CD4-positive, alpha-beta T cell treated with Interleukin-15 for 1 hour (primary cell): ENCODE measurements around the gene OR10P1.
A peak's percentile ranks its signal among the peaks of the same experiment; 100 is the strongest.
"Not testable (repeated sequence)": the region's sequence is repeated elsewhere in the genome, so short reads cannot be mapped to it uniquely, and the experiment has no call there.

Experiments used
- DNase-seq: peaks from one replicate; pipeline ENCODE4 v3.0.0-alpha.2; 2020

The OR10P1 gene, protein sequence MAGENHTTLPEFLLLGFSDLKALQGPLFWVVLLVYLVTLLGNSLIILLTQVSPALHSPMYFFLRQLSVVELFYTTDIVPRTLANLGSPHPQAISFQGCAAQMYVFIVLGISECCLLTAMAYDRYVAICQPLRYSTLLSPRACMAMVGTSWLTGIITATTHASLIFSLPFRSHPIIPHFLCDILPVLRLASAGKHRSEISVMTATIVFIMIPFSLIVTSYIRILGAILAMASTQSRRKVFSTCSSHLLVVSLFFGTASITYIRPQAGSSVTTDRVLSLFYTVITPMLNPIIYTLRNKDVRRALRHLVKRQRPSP

DNA sequence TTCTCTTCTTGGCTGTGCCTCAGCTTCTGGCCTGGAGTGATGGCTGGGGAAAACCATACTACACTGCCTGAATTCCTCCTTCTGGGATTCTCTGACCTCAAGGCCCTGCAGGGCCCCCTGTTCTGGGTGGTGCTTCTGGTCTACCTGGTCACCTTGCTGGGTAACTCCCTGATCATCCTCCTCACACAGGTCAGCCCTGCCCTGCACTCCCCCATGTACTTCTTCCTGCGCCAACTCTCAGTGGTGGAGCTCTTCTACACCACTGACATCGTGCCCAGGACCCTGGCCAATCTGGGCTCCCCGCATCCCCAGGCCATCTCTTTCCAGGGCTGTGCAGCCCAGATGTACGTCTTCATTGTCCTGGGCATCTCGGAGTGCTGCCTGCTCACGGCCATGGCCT, at the start of gene OR10P1:
Gene OR10P1, plus strand, starts transcription at position 40 of the 400 bp plus-strand sequence. Its CDS starts 0 bp downstream, at position 40.
- DNase-seq, result no peak

DNA sequence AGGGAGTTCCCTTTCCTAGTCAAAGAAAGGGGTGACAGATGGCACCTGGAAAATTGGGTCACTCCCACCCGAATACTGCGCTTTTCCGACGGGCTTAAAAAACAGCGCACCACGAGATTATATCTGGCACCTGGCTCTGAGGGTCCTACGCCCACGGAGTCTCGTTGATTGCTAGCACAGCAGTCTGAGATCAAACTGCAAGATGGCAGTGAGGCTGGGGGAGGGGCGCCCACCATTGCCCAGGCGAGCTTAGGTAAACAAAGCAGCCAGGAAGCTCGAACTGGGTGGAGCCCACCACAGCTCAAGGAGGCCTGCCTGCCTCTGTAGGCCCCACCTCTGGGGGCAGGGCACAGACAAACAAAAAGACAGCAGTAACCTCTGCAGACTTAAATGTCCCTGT, 46.5 kb upstream of the OR10P1 start:
- DNase-seq, result not testable (repeated sequence)

DNA sequence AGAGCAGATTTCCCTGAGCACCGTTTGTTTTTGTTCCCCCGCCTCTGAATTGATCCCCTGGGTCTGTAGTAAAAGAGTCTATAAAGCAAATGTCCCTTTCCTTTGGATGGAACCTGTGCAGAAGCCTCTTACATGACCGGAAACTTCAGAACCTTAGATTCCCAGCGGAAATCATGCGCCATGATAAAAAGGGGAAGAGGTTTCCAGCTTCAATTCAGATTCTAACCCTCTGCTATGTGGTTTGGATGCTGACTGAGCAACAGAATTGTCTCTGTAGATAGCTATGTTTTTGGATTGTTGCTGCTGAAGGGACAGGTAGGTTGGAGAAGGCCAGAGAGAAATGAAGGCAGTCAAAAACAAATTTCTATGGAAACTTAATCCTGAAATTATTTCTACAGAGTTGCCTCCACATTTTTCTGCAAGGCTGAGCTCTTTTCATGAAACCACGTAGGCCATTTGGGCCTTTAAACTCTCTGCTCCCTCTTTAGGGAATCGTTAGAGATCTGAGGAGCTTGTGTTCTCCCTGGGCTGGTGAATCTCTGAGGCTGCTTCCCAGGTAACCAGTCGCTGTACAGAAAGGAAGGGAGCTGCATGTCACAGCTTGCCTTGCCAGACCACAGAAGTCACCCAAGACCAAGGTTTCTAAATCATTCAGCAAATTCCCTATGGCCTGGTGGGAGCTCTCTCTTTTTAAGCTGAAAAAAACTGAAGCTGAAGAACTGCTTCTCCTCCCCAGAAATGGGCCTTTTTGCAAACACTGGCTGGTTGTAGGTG, 28.7 kb upstream of the OR10P1 start:
- no peak for DNase-seq

DNA sequence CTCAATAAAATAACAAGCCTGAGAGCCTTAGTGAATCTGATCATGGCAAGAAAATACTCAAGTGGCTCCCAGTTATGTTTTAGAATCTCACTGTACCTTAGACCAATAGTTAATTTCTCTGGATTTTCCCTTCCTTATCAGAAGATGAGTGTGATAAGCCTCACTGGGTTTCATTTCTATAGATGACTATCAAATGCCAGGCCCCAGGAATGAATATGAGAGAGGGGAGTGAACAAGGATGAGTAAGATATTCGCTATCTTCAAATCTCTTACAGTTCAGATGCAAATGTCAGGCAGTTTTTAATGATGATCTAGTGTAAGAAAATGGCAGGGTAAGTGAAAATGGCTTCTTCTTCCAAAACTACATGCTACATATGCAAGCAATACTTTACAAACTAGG, 26.1 kb upstream of the OR10P1 start:
- no peak for DNase-seq

DNA sequence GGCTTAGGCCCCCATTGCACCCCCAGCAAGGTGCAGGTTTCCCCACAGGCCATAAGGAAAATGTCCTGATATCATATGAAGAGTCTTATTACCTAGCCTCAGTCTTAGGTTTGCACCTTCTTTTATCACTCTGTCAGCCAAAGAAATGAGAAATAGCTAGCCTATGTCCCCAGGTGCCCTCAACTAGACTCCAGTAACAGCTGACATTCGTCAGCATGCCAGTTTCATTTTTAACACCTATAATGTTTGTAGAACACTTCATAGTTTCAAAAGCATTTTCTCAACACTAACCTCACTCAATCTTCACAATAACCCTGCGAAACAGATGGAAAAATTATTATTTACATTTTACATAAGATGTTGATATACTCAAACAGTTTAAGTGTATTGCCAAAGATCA, 24.0 kb upstream of the OR10P1 start:
- no peak for DNase-seq

DNA sequence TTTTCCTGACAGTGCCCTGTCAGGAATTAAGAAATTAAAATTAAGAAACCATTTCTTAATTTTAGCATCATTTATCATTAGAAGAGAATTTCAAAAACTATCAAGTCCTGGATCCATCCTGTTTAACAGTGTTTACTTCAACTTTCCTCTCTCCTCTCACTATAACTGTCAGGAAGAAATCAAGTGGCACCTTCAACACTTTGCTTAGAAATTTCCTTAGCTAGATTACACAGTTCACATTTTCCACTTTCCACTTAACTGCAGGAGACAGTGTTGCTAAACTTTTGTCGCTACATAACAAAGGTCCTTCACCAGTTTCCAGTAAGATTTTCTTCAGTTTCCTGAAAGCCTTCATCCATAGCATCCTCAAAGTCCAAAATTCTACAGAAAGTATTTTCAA, 21.9 kb upstream of the OR10P1 start:
- no peak for DNase-seq

DNA sequence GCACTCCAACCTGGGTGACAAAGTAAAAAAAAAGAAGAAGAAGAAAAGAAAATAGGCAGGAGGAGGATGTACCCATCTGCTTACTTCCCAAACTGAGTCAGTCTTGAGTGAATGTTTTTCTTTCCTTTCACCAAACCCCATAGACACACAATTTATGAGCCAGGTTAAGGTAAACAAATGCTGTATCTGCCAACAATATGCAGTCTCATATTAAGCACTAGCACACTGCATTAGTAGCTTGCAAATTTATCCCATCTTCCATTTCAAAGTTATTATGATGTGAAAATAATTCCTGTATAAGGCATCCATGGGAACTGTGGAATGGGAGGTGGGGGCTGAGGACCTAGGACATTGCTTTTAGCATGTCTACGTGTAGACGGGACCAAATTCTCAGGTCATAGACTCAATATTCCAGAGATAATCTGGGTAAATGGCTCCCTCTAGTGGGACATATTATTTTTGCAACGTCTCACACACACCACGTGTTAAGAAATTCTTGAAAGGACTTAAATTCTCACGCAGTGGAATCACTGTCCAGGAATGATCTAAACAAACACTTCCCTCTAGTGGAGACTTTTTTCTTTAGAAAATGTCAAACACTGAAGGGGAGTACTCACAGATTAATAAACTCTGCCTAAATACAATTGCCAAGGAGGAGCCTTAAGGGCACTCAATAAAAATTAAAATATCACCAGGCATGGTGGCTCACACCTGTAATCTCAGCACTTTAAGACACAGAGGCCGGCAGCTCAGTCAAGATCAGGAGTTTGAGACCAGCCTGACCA, 17.1 kb upstream of the OR10P1 start:
- DNase-seq, result peak; percentile 37

DNA sequence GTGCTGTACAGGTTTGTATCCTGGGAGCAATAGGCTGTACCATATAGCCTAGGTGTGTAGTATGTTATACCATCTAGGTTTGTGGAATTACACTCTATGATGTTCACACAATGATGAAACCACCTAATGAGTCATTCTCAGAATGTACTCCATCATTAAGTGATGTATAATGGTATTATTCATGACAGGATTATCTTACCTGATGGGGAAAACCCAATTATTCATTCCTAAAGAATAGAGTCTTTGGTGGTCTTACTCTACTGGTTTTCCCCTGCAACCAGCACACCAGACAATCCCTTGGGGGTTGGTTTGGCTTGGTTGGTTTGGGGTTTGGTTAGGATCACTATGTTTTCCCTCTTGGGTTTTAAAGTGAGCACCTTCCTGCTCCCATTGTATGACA, 12.6 kb upstream of the OR10P1 start:
- no peak for DNase-seq

DNA sequence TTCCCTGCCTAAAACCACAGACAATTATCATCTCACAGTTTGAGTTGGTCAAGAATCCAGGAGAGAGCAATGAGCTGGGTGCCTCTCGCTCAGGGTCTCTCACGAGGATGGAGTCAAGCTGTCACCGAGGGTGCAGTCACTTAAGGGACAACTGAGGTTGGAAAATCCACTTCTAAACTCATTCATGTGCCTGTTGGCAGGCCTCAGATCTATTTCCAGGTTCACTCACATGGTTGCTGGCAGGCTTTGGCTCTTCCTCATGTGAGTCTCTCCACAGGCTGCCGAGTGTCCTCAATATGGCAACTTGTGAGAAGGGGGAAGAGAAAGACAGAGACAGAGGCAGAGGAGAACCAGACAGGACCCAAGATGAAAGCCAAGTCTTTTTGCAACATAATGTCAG, 10.5 kb upstream of the OR10P1 start:
- DNase-seq, result no peak

DNA sequence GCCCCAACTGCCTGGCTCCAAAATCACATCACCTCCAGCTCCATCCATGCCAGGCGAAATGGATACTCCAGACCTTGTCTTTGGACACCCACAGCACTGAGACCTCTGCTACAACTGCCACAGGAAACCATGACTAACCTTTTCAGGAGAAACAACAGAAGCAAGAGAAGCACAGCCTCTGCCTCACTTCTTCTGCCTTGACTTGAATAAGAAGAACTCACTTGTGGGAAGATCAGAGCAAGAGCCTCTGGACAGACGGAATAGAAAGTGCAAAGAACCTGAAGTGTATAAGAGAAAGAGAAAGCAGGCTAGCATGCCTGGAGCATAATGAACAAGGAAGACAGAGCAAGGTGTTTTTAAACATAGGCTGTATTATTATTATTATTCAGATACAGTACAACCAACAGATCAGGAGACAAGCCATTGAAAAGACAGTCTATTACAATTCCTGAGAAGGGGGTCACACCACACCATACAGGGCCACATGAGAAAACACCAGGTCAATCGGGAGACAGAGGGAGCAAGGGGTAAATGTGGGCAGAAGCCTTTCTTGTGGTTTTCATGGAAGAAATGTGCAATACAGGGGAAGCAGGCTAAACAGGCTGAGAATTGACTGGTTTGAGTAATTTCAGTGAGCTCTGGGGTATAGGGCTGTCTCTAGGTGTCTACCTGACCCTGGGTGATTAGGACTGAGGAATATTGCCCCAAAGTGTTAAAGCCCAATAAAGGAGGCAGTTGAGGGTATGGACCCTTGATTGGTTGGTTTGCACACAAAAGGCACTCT, 7.4 kb upstream of the OR10P1 start:
- no peak for DNase-seq

DNA sequence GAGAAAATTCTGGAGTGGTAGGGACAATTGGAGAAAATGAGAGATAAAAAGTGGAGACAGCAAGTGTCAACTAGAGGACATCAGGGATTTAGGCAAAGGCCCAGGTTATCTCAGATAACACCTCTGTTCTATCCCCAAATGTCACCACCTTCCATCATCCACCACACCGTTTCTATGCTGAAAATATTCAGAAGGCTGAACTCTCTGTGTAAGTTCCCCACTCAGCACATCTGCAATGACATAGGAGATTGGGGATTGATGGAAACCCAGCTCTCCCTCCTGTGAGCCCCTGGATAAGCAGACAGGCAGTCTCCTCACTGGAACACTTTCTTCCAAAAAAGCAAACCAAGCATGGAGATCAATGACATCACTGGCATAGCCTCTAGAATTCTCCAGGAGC, 5.6 kb upstream of the OR10P1 start:
- no peak for DNase-seq

DNA sequence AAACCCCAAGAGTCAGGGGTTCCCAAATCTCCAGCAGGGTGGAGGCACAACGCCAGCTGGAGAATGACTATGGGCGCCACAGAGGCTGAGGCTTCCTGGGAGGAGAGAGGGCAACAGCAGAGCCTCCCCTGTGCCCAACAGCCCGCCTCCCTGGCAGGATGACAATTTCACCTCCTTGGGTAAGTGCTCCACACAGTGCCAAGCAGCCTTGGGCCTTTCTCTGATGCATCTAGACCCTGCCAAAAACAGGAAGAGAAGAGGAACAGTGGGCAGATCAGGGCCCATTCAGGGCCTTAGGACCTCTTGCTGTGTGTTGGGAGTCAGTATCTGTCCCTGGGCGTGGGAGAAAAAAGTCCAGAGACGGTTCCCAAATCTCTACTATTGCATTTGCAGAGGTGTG, 5.0 kb upstream of the OR10P1 start:
- no peak for DNase-seq

DNA sequence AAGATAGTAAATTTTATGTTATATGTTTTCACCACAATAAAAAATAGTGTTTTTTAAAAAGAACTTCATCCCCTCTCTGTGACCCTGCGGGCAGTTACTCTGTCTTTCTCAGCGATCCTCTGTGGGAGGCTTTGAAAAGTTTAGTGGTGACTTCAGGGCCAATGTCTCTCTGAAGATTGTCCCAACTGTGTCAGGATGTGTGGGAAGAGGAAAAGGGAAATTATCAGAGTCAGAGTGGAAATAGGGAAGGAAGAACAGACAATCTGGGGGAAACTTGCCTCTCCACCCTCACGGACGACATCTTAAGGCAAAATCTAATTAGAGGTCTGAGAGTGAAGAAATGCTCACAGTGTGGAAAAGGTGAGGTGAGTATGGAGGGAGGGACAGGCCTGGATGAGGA, 3.5 kb upstream of the OR10P1 start:
- DNase-seq, result no peak

DNA sequence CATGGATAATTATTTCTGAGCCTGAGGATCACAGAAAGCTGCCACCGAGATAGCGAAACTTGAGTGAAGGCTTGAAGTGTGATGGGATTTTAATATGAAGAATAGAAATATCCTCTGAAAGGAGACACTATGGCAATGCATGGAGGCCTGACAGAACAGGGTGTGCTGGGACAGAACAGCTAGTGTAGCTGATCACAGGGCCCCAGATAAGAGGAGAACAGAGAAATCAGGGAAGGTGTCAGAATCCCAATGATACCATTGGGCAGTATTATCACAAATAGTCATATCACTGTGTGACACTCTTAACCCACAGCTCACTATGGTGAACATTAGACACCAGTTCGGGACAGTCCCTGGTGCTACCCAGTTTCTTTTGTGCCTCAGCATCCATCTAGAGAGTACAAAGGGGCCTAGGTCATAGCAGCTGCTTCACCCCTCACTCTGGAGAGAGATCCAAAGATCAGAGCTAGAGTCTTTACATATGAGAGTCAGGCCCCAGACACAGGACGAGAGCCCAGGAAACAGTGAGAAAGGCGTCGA, 506 bp upstream of the OR10P1 start:
- DNase-seq, result no peak

DNA sequence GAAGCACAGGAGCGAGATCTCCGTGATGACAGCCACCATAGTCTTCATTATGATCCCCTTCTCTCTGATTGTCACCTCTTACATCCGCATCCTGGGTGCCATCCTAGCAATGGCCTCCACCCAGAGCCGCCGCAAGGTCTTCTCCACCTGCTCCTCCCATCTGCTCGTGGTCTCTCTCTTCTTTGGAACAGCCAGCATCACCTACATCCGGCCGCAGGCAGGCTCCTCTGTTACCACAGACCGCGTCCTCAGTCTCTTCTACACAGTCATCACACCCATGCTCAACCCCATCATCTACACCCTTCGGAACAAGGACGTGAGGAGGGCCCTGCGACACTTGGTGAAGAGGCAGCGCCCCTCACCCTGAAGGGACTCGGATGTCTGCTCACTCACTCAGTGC, 775 bp downstream of the OR10P1 start:
- no peak for DNase-seq

DNA sequence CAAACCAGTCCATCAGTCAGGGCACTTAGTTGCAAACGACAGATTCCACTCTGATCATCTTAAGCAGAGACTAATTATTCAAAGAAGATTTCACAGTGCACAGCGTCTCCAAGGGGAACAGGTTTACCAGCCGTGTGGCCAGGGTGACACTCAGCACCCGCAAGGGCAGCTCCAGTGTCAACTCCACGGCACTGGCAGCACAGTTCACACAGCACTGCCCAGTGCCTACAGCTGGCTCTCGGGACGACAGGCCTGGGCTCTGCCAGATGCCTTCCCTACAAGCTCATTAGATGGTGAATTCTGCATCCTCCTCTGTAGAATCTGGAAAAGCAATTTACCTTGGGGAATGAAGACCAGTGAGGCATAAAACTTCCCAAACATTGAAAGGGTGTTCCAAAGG, 4.9 kb downstream of the OR10P1 start:
- DNase-seq, result no peak

DNA sequence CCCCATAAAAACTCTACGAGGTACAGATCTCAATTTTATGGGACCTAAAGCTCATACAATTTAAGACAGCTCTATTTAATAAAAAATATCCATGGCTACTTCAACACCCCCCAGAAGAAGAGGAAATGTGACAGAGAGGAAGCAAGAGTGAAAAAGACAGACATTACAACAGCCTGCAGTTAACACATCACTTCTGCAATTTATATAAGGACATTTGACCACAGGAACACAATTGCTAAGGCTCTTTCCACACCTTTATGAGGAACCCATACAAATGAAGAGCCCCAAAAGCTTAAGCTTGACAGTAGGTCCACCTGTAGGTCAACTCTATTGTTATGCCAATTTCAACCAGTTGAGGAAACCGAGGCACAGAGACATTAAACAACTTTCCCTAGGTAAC, 5.6 kb downstream of the OR10P1 start:
- no peak for DNase-seq

DNA sequence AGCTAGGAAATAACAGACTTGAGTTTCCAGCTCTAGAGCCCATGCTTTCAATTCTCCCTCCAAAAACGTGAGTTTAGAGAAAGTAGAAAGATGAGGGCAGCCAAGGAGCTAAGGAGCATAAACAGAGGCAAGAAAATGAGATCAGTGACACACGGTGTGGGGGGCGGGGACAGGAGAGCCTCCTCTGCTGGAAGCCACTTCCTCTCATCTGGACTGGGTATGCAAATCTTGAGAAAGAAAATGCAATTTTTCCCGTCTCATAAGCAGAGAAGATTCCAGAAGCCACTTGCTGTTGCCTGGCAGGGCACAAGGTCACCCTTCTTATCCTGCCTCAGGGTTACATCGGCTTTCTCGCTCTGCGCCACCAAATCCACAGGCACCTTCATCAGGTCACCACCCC, 6.0 kb downstream of the OR10P1 start:
- DNase-seq, result peak; percentile 49

DNA sequence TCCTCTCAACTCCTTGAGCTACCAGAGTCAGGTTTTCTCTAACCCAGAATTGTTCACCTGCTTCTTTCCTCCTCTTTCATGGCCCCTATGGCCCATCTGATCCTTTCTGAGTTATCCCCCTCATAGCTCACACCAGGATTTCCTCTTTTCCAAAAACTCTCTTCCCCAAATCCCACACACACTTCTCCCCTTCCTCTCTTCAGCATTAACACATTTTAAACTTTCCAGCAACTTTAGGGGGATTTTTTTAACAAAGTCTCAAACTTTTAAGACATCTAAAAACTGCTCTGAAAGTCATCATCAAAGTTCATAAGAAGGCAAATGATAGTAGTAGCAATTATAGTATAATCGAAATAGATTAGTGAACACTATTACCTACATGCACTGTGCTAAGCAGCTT, 7.9 kb downstream of the OR10P1 start:
- no peak for DNase-seq

DNA sequence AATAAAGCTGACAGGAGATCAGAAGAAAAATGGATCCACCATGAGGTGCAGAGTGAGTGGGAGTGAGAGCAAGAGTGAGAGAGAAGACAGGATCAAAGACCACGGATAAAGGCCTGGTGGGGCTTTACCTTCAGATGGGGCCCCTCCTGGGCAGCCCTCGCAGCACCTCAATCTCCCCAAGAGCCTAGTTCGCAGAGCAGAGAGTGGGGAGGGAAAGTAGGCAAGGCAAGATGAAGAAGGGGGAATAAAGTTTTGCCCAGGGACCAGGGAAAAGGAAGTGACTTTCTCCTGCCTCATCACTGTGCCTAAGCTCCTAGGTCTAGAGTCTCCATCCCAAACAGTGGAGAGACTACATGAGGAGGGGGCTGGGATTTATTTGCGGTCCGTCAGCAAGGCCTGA, 10.3 kb downstream of the OR10P1 start:
- no peak for DNase-seq

DNA sequence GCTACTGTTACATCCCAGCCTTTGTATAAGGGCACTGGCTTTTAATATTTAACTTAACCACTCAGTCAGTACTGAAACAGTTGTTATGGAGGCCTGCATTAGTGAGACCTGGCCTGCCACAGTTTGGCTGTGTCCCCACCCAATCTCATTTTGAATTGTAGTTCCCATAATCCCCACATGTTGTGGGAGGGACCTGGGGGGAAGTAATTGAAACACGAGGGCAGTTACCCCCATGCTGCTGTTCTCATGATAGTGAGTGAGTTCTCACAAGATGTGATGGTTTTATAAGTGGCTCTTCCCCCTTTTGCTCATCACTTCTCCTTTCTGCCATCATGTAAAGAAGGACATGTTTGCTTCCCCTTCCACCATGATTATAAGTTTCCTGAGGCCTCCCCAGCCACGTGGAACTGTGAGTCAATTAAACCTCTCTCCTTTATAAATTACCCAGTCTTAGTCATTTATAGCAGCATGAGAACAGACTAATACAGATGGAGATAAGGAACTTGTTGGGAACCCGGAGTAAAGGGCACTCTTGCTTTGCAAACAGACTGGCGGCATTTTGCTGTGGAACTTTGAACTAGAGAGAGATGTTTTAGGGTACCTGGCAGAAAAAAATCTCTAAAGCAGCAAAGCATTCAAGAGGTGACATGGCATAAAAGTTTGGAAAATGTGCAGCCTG, 14.1 kb downstream of the OR10P1 start:
- DNase-seq, result peak; percentile 48

DNA sequence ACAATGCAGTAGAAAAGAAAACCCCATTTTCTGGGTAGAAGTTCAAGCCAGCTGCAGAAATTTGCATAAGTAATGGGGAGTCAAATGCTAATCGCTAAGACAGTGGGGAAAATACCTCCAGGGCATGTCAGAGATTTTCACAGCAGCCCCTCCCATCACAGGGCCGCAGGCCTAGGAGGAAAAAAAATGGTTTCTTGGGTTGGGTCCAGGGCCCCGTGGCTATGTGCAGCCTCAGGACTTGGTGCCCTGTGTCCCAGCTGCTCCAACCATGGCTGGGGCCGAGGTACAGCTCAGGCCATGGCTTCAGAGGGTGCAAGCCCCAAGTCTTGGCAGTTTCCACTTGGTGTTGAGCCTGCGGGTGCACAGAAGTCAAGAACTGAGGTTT, 14.6 kb downstream of the OR10P1 start:
- no peak for DNase-seq
